Mesenchymal stem cell (in vitro differentiated cells and primary cell): Measurements from ENCODE around the gene TMSB15B.
"Not testable (repeated sequence)": the region's sequence is repeated elsewhere in the genome, so short reads cannot be mapped to it uniquely, and the experiment has no call there.

ENCODE experiments used
- DNase-seq: peaks from one replicate; pipeline ENCODE4 v3.0.0-alpha.2; 2013
- H2AFZ ChIP-seq: one replicate; pipeline ENCODE4 v1.6.1; 2013; ENCODE audit warnings: low read depth, mild to moderate bottlenecking, control low read depth, inconsistent platforms, low read length, moderate library complexity
- H2AK5ac ChIP-seq: 2 replicates; pipeline ENCODE4 v1.6.1; 2013; ENCODE audit warnings: low read length, moderate library complexity, mild to moderate bottlenecking, inconsistent platforms; ENCODE audit not compliant: severe bottlenecking
- H2BK120ac ChIP-seq: one replicate; pipeline ENCODE4 v1.6.1; 2013; ENCODE audit warnings: low read depth, mild to moderate bottlenecking, inconsistent platforms, low read length, moderate library complexity
- H2BK12ac ChIP-seq, 2 experiments: one replicate each; pipeline ENCODE4 v1.6.1; 2013; ENCODE audit warnings: inconsistent platforms in 2 of 2, low read length in 2 of 2, mild to moderate bottlenecking in 2 of 2, moderate library complexity in 2 of 2, control low read depth in 1 of 2
- H2BK15ac ChIP-seq: one replicate; pipeline ENCODE4 v1.6.1; 2013; ENCODE audit warnings: mild to moderate bottlenecking, low read depth, inconsistent platforms; ENCODE audit not compliant: poor library complexity, severe bottlenecking
- H2BK5ac ChIP-seq: 2 replicates; pipeline ENCODE4 v1.6.1; 2013; ENCODE audit warnings: low read depth, mild to moderate bottlenecking, low read length, control low read depth, inconsistent platforms; ENCODE audit not compliant: poor library complexity, severe bottlenecking
- H3K14ac ChIP-seq, 2 experiments: one replicate each; pipeline ENCODE4 v1.6.1; 2013; ENCODE audit warnings: inconsistent platforms in 2 of 2, low read length in 2 of 2, control low read depth in 1 of 2, mild to moderate bottlenecking in 1 of 2, moderate library complexity in 1 of 2
- H3K18ac ChIP-seq, 2 experiments: one replicate each; pipeline ENCODE4 v1.6.1; 2013; ENCODE audit warnings: inconsistent platforms in 2 of 2, low read length in 2 of 2, control low read depth in 1 of 2, low read depth in 1 of 2, mild to moderate bottlenecking in 1 of 2
- H3K23ac ChIP-seq, 2 experiments: one replicate each; pipeline ENCODE4 v1.6.1; 2013; ENCODE audit warnings: inconsistent platforms in 2 of 2, low read length in 2 of 2, mild to moderate bottlenecking in 2 of 2, moderate library complexity in 2 of 2, control low read depth in 1 of 2
- H3K27ac ChIP-seq: 2 replicates; pipeline ENCODE4 v1.5.1; 2013; ENCODE audit warnings: mild to moderate bottlenecking, moderate library complexity, low read length, control low read depth, inconsistent platforms; ENCODE audit not compliant: poor library complexity, severe bottlenecking
- H3K27me3 ChIP-seq, 2 experiments: 2 replicates each; pipeline versions ENCODE4 v1.6.1 to v1.7.0; 2013; ENCODE audit warnings: low read length in 2 of 2, mild to moderate bottlenecking in 2 of 2, moderate library complexity in 2 of 2, control low read depth in 1 of 2, inconsistent platforms in 1 of 2; ENCODE audit not compliant: control insufficient read depth in 1 of 2, insufficient read depth in 1 of 2
- H3K36me3 ChIP-seq, 2 experiments: 2 replicates each; pipeline versions ENCODE4 v1.6.1 to v1.7.0; 2013; ENCODE audit warnings: low read length in 2 of 2, control low read depth in 1 of 2, inconsistent platforms in 1 of 2, low read depth in 1 of 2, mild to moderate bottlenecking in 1 of 2; ENCODE audit not compliant: insufficient read depth in 2 of 2, control insufficient read depth in 1 of 2
- H3K4ac ChIP-seq, 2 experiments: one replicate each; pipeline ENCODE4 v1.6.1; 2013; ENCODE audit warnings: inconsistent platforms in 2 of 2, low read length in 2 of 2, mild to moderate bottlenecking in 2 of 2, moderate library complexity in 2 of 2, control low read depth in 1 of 2, low read depth in 1 of 2
- H3K4me1 ChIP-seq: 2 replicates; pipeline ENCODE4 v1.6.1; 2013; ENCODE audit warnings: low read depth, low read length, control low read depth; ENCODE audit not compliant: control insufficient read depth, insufficient read depth
- H3K4me2 ChIP-seq: 2 replicates; pipeline ENCODE4 v1.6.1; 2013; ENCODE audit warnings: low read length, mild to moderate bottlenecking, inconsistent platforms; ENCODE audit not compliant: poor library complexity, severe bottlenecking
- H3K4me3 ChIP-seq, 2 experiments: 2 replicates each; pipeline versions ENCODE4 v1.5.1 to v1.7.0; 2013; ENCODE audit warnings: low read length in 2 of 2, mild to moderate bottlenecking in 2 of 2, control low read depth in 1 of 2, low read depth in 1 of 2; ENCODE audit not compliant: insufficient read depth in 1 of 2
- H3K79me1 ChIP-seq: replicated peaks from 2 replicates; pipeline ENCODE4 v1.6.1; 2013; ENCODE audit warnings: mild to moderate bottlenecking, control low read depth, low read length, inconsistent platforms; ENCODE audit not compliant: poor library complexity, severe bottlenecking
- H3K9ac ChIP-seq: 2 replicates; pipeline ENCODE4 v1.7.0; 2013; ENCODE audit warnings: mild to moderate bottlenecking, low read length, moderate library complexity
- H3K9me3 ChIP-seq: 2 replicates; pipeline ENCODE4 v1.7.0; 2013; ENCODE audit warnings: mild to moderate bottlenecking, low read length; ENCODE audit not compliant: control insufficient read depth
- H4K8ac ChIP-seq: one replicate; pipeline ENCODE4 v1.6.1; 2013; ENCODE audit warnings: inconsistent platforms, mild to moderate bottlenecking, low read length, moderate library complexity
- H4K91ac ChIP-seq: one replicate; pipeline ENCODE4 v1.6.1; 2013; ENCODE audit warnings: mild to moderate bottlenecking, low read length, inconsistent platforms
- WGBS: methylation state at CpG from one replicate; pipeline ENCODE4 v1.1.7; 2013; ENCODE audit warnings: mixed read lengths; 5-methylcytosine and 5-hydroxymethylcytosine counted together

TMSB15B gene

DNA sequence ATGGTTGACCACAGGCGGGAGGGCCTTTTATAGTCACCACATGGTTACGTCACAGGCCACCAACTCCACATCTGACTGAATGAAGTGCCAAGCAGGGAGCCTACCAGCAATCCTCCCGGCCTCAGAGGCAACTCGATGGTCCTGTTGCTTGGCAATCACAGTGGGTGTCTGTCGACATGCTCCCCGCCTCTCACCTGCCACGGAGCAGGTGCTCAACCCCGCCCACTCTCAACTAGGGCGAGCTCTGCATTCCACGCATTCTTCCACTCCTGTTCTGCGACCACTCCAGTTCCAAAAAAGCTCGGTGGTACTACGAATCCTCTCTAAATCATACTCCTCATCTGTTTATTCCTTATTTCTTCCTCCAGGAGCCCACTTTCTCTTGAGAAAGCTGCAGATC lies 21.1 kb downstream of the TMSB15B start:
- not testable (repeated sequence) for H3K79me1 ChIP-seq, H3K18ac ChIP-seq, H4K8ac ChIP-seq, H3K4me3 ChIP-seq, H3K9ac ChIP-seq, H3K27ac ChIP-seq, H2BK5ac ChIP-seq, H3K4me2 ChIP-seq, H2BK15ac ChIP-seq, H3K27me3 ChIP-seq, H3K36me3 ChIP-seq, H3K4me1 ChIP-seq, H3K4ac ChIP-seq, H2AFZ ChIP-seq, DNase-seq, H3K9me3 ChIP-seq, H3K23ac ChIP-seq, H4K91ac ChIP-seq, H2AK5ac ChIP-seq, H3K14ac ChIP-seq, H2BK12ac ChIP-seq, H2BK120ac ChIP-seq
- no CpG with 5 or more reads among the region's 13 CpGs for WGBS

DNA sequence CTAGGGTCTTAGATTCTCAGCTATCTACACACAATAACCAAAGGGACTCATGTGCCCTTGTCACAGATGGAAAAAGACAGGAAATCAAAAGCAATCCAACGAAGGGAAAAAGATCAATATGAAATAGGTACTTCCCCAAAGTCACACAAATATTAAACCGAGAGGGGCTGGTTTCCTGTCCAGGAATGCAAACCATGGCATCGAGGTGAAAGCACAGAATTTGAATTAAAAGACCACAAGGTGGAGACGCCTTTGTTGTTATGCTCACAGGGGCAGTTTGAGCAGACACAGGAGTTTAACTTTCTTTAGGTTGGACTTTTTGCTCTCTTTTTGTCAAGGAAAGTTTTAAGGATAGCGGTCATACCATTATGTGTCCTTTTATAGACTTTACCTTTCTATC lies 36.8 kb downstream of the TMSB15B start:
- Histone ChIP-seq H3K36me3 (no peaks in the 10 kb centered on the region), H3K4ac (no peak overlapping the region), H2BK12ac (no peak overlapping the region), H3K18ac (no peak overlapping the region), H2BK5ac (no peak overlapping the region), H2BK15ac (no peak overlapping the region), H3K9ac (no peak overlapping the region), H3K79me1 (no peaks in the 10 kb centered on the region), H3K9me3 (no peaks in the 10 kb centered on the region), H2BK120ac (no peak overlapping the region), H3K14ac (no peak overlapping the region), H3K27ac (no peak overlapping the region), H4K91ac (no peak overlapping the region), H3K4me2 (no peak overlapping the region), H4K8ac (no peak overlapping the region), H2AK5ac (no peak overlapping the region), H3K27me3 (peaks cover 3 to 67% of the 10 kb centered on the region in 2 experiments), H3K23ac (no peak overlapping the region), H3K4me3 (no peak overlapping the region), H3K4me1 (no peaks in the 10 kb centered on the region), H2AFZ (no peak overlapping the region)
- WGBS: 48% methylated on average over 4 of the region's 5 CpGs
- no peak for DNase-seq

GRCh38 chrX:104008831-104009230 lies 46.4 kb downstream of the TMSB15B start:
- 72% methylated on average over 5 of the region's 5 CpGs for WGBS

DNA sequence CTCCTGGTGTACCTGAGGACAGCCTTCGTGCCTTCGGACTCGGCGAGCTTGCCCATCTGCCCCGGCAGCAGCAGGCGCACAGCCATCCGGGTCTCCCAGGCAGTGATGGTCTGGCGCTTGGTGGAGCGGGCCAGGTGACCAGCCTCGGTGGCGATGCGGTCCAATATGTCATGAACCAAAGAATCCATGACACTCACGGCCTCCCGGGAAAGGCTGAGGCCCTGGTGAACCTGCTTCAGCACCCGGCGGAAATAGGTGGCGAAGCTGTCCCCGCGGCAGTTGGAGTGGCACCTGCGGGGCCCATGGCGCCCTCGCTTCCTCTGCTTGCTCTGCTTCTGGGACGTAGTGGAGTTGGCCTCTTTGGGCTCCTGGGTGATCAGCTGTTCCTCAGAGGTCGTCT lies 50.7 kb downstream of the TMSB15B start:
- Histone ChIP-seq H4K91ac (no peak overlapping the region), H3K4ac (no peak overlapping the region), H3K4me2 (no peak overlapping the region), H3K9me3 (peaks cover 4% of the 10 kb centered on the region), H3K14ac (no peak overlapping the region), H3K27ac (no peak overlapping the region), H2AFZ (no peak overlapping the region), H2BK5ac (no peak overlapping the region), H2BK120ac (no peak overlapping the region), H3K79me1 (no peaks in the 10 kb centered on the region), H3K9ac (no peak overlapping the region), H2AK5ac (no peak overlapping the region), H3K36me3 (no peaks in the 10 kb centered on the region), H2BK15ac (no peak overlapping the region), H4K8ac (no peak overlapping the region), H3K23ac (no peak overlapping the region), H3K4me1 (no peaks in the 10 kb centered on the region), H2BK12ac (no peak overlapping the region), H3K18ac (no peak overlapping the region), H3K27me3 (peaks cover 0 to 25% of the 10 kb centered on the region in 2 experiments), H3K4me3 (no peak overlapping the region)
- DNase-seq: no peak
- WGBS: 94% methylated on average over 24 of the region's 24 CpGs

More at GRCh38 chrX:104008831-104009230, 46.4 kb downstream of the TMSB15B start:
- Histone ChIP-seq H3K18ac (no peak overlapping the region), H4K91ac (no peak overlapping the region), H2BK120ac (no peak overlapping the region), H4K8ac (no peak overlapping the region), H3K27me3 (peaks cover 0 to 55% of the 10 kb centered on the region in 2 experiments), H3K4me2 (no peak overlapping the region), H2AFZ (no peak overlapping the region), H3K27ac (no peak overlapping the region), H3K9me3 (peaks cover 12% of the 10 kb centered on the region), H2AK5ac (no peak overlapping the region), H3K36me3 (no peaks in the 10 kb centered on the region), H3K23ac (no peak overlapping the region), H3K14ac (no peak overlapping the region), H2BK12ac (no peak overlapping the region), H3K79me1 (no peaks in the 10 kb centered on the region), H3K9ac (no peak overlapping the region), H3K4ac (no peak overlapping the region), H2BK15ac (no peak overlapping the region), H3K4me3 (no peak overlapping the region), H2BK5ac (no peak overlapping the region), H3K4me1 (no peaks in the 10 kb centered on the region)
- no peak for DNase-seq
